ENCODE measurements around the gene DUSP7.

DUSP7 gene

DNA sequence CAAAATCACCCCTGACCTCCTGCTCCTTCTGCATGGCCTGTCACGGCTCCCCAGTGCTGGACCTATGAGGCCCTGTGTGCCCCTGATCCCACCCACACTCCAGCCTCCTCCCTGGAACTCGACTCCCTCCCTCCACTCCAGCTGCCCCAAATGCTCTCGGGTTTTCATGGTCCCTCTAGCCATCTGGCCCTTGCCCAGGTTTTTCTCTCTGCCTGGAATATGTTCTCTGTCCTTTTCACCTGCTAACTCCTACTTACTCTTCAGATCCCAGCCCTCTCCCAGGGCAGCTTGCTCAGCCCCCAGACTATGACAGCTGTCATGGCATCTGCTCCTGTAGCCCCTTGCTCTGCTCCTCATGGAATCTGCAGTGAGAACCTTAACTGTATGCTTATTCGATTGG lies 30.3 kb downstream of the DUSP7 start:
- Histone ChIP-seq H3K4me1 (ENCODE audit: insufficient read depth, low read length) (peaks cover 11% of the 10 kb centered on the region; the same call in 1 of the 2 replicates), H3K9me3 (ENCODE audit: control insufficient read depth, insufficient read depth, low read length) (no peaks in the 10 kb centered on the region), H3K9ac (ENCODE audit: low read depth, low read length) (no peak overlapping the region)

DNA sequence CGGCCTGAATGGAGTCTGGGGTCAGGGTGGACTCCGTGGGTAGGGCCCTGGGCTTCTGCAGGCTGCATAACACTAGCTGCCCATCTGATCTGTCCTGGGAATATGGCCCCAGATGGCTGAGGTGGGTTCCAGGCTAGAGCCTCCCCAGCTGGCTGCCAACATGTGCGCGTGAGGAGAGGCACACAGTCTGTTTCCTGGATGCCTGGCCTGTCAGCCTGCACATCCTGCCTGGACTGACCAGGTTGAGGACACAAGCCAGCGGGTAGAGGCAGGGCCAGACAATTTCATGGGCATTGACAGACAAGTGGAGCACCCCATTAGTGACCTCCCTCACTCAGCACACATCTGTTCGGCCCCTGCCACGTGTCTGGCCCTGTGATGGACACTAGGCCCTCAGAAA lies 30.9 kb downstream of the DUSP7 start:
- Histone ChIP-seq H3K9ac (ENCODE audit: low read depth, low read length) (no peak overlapping the region), H3K4me1 (ENCODE audit: insufficient read depth, low read length) (peaks cover 11% of the 10 kb centered on the region; the same call in 1 of the 2 replicates), H3K9me3 (ENCODE audit: control insufficient read depth, insufficient read depth, low read length) (no peaks in the 10 kb centered on the region), H3K36me3 (ENCODE audit: insufficient read depth, low read length) (no peaks in the 10 kb centered on the region)

More for the DNA sequence above, 30.3 kb downstream of the DUSP7 start:
- H3K36me3 ChIP-seq (ENCODE audit: insufficient read depth, low read length): no peaks in the 10 kb centered on the region

GRCh38 chr3:52024765-52025452 lies 31.5 kb downstream of the DUSP7 start:
- H3K4me1 ChIP-seq (ENCODE audit: insufficient read depth, low read length): peaks cover 11% of the 10 kb centered on the region; the same call in 1 of the 2 replicates
- no peak overlapping the region for H3K9ac ChIP-seq (ENCODE audit: low read depth, low read length)
- no peaks in the 10 kb centered on the region for H3K9me3 ChIP-seq (ENCODE audit: control insufficient read depth, insufficient read depth, low read length)
- no peaks in the 10 kb centered on the region for H3K36me3 ChIP-seq (ENCODE audit: insufficient read depth, low read length)

DNA sequence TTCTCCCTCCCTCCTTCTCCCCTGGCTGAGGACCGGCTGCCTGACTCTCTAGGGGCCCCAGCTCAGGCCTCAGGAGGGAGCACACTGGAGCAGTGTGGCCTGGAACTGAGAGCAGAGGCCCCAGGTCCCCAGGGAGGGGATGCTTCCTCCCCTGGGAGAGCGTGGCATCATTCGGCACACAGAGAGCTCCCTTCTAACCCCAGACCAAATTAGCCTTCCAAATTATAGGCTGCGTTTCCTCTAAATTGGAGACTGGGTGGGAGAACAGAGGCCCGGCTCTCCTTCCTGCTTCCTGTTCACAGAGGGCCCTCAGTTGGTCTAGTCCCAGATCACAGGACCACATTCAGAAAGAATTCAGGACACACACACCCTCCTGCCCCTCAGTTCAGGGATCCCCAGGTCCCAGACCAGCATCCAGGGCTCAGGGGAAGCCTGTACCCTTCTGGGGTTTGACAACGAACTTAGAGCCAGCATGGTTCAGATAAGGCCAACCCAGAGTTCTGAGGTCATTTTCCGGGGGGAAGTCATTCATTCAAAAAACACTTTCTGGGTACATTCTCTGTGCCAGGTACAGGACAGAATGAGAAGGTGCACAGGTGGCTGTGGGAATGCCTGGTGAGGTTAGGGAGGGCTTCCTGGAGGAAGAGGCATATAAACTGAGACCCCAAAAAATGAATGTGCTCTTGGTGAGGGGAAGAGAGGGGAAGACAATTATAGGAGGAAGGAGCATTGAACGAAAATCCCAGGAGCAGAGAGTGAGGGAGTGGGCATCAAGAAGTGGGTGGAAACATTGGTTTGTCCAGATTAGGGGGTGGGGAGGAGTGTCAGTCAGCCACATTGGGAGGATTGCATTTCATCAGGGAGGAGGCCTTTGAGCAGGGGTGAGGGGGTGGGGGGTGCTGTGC lies 32.3 kb downstream of the DUSP7 start:
- Histone ChIP-seq H3K36me3 (ENCODE audit: insufficient read depth, low read length) (no peaks in the 10 kb centered on the region), H3K9me3 (ENCODE audit: control insufficient read depth, insufficient read depth, low read length) (no peaks in the 10 kb centered on the region), H3K4me1 (ENCODE audit: insufficient read depth, low read length) (peaks cover 11% of the 10 kb centered on the region; the same call in 1 of the 2 replicates), H3K9ac (ENCODE audit: low read depth, low read length) (no peak overlapping the region)

GRCh38 chr3:52023101-52023770 lies 33.1 kb downstream of the DUSP7 start:
- no peak overlapping the region for H3K9ac ChIP-seq (ENCODE audit: low read depth, low read length)
- no peaks in the 10 kb centered on the region for H3K36me3 ChIP-seq (ENCODE audit: insufficient read depth, low read length)
- no peaks in the 10 kb centered on the region for H3K9me3 ChIP-seq (ENCODE audit: control insufficient read depth, insufficient read depth, low read length)
- peaks cover 11% of the 10 kb centered on the region; the same call in 1 of the 2 replicates for H3K4me1 ChIP-seq (ENCODE audit: insufficient read depth, low read length)

GRCh38 chr3:52022323-52023100 lies 33.9 kb downstream of the DUSP7 start:
- no peaks in the 10 kb centered on the region for H3K36me3 ChIP-seq (ENCODE audit: insufficient read depth, low read length)
- H3K9me3 ChIP-seq (ENCODE audit: control insufficient read depth, insufficient read depth, low read length): no peaks in the 10 kb centered on the region
- H3K9ac ChIP-seq (ENCODE audit: low read depth, low read length): no peak overlapping the region
- H3K4me1 ChIP-seq (ENCODE audit: insufficient read depth, low read length): peaks cover 11% of the 10 kb centered on the region; the same call in 1 of the 2 replicates

GRCh38 chr3:52021489-52022268 lies 34.7 kb downstream of the DUSP7 start:
- no peaks in the 10 kb centered on the region for H3K36me3 ChIP-seq (ENCODE audit: insufficient read depth, low read length)
- no peak overlapping the region for H3K9ac ChIP-seq (ENCODE audit: low read depth, low read length)
- no peaks in the 10 kb centered on the region for H3K9me3 ChIP-seq (ENCODE audit: control insufficient read depth, insufficient read depth, low read length)
- H3K4me1 ChIP-seq (ENCODE audit: insufficient read depth, low read length): peaks cover 11% of the 10 kb centered on the region; the same call in 1 of the 2 replicates

DNA sequence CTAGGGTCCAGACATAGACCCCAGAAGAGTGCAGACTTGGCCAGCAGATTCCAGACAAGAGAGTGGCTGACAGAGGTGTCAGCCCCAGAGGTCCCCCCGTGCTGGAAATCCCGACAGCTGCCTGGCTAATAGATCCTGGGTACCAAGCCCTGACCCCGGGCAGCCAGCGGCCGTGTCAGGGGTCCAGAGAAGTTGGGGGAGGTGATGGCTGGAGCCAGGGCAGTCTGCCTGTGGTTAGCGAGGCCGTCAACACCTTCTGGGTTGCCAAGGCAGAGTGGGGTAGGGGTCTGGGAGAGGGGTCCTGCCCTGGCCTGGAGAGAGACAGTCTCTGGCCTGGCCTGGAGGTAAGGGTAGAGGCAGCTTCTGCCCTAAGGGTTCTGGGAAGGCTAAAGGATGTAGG lies 35.6 kb downstream of the DUSP7 start:
- H3K9ac ChIP-seq (ENCODE audit: low read depth, low read length): no peak overlapping the region
- peaks cover 11% of the 10 kb centered on the region; the same call in 1 of the 2 replicates for H3K4me1 ChIP-seq (ENCODE audit: insufficient read depth, low read length)
- no peaks in the 10 kb centered on the region for H3K9me3 ChIP-seq (ENCODE audit: control insufficient read depth, insufficient read depth, low read length)
- no peaks in the 10 kb centered on the region for H3K36me3 ChIP-seq (ENCODE audit: insufficient read depth, low read length)

- Histone ChIP-seq H3K36me3 (ENCODE audit: insufficient read depth, low read length) (no peaks in the 10 kb centered on the region), H3K4me1 (ENCODE audit: insufficient read depth, low read length) (peaks cover 11% of the 10 kb centered on the region; the same call in 1 of the 2 replicates), H3K9me3 (ENCODE audit: control insufficient read depth, insufficient read depth, low read length) (no peaks in the 10 kb centered on the region), H3K9ac (ENCODE audit: low read depth, low read length) (no peak overlapping the region)
Measured at GRCh38 chr3:52019352-52020080, 36.9 kb downstream of the DUSP7 start.

GRCh38 chr3:52018319-52019000 lies 37.9 kb downstream of the DUSP7 start:
- no peak overlapping the region for H3K9ac ChIP-seq (ENCODE audit: low read depth, low read length)
- H3K4me1 ChIP-seq (ENCODE audit: insufficient read depth, low read length): peaks cover 6% of the 10 kb centered on the region; the same call in 1 of the 2 replicates
- no peaks in the 10 kb centered on the region for H3K9me3 ChIP-seq (ENCODE audit: control insufficient read depth, insufficient read depth, low read length)
- no peaks in the 10 kb centered on the region for H3K36me3 ChIP-seq (ENCODE audit: insufficient read depth, low read length)

GRCh38 chr3:52017586-52017985 lies 38.8 kb downstream of the DUSP7 start:
- Histone ChIP-seq H3K36me3 (ENCODE audit: insufficient read depth, low read length) (no peaks in the 10 kb centered on the region), H3K4me1 (ENCODE audit: insufficient read depth, low read length) (peaks cover 5% of the 10 kb centered on the region; the same call in 1 of the 2 replicates)

DNA sequence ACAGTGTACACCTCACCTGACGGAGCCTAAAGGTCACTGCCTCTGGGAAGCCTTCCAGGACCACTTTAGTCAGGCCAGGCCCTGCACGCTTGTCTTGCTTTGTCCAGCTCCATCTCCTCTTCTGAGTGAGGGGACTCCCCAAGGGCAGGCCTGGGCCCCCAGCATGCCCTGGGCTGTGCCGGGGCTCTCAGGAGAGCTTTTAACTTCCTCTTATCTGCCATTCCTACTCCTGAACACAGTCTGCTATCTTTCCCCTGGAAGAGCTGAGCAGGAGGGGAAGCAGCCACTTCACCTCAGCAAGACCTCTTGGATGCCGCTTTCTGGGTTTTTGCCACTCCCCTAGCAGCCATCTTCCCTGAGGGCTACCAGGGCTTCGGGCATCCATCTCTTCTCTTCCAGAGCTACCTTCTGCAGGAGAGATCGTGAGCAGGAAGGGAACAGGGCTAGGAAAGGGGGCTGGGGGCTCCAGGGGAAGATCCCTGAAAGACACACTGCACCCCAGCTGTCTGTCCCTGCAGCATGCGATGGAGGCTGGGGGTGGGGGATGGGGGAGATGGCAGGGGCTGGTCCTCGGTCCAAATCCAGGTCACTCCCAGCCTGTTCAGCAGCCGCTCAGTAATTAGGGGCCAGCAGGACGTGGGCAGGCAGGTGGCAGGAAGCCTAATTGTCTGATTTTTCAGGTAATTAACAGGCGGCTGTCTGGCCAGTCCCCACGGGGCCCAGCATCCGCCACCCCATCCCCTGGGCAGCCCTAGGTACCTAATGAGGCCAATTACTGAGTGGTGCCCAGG lies 40.7 kb downstream of the DUSP7 start:
- Histone ChIP-seq H3K4me1 (ENCODE audit: insufficient read depth, low read length) (no peaks in the 10 kb centered on the region), H3K9ac (ENCODE audit: low read depth, low read length) (no peak overlapping the region), H3K36me3 (ENCODE audit: insufficient read depth, low read length) (no peaks in the 10 kb centered on the region)

More at GRCh38 chr3:52017586-52017985, 38.8 kb downstream of the DUSP7 start:
- no peaks in the 10 kb centered on the region for H3K9me3 ChIP-seq (ENCODE audit: control insufficient read depth, insufficient read depth, low read length)
- no peak overlapping the region for H3K9ac ChIP-seq (ENCODE audit: low read depth, low read length)

More for the DNA sequence above, 40.7 kb downstream of the DUSP7 start:
- no peaks in the 10 kb centered on the region for H3K9me3 ChIP-seq (ENCODE audit: control insufficient read depth, insufficient read depth, low read length)

Measured in ES-I3 (cell line).